NAMALWA (cell line): Measurements from ENCODE around the gene TC2N.
A peak's percentile ranks its signal among the peaks of the same experiment; 100 is the strongest.
"Not testable (repeated sequence)": the region's sequence is repeated elsewhere in the genome, so short reads cannot be mapped to it uniquely, and the experiment has no call there.

Source experiments
- DNase-seq: peaks from one replicate; pipeline ENCODE4 v3.0.0-alpha.2; 2015; ENCODE audit warnings: low spot score

The TC2N gene

DNA sequence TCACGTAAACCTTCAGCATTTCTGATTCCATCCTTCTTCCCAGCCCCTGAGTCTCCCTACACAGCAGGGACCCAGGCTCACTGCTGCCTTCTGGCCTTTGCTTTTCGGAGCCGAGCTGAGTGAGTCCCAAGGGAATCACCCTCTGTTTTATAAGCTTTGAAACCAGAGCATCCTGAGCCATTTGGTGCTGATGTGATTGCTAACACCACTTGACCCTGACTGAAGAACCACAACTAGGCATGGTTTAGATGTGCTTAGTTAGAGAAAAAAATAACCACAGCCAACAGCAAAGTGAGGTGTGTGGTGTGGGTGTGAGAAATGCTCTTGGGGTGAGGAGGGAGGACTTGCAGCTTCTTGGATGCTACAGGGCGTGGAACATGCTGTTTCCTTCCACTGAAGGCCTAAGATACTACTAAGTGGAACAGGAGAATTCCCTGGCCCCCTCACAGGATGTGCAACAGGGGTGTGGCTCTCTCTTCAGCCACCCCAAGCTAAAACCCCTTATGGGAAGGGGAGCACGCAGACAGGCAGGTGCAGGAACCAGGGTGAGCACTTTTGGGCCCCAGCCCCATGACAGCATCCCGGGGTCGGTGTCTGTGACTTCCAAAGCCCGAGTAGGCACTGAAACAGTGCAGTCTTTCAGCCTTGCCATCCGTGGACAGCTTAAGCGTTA, at the start of gene TC2N:
TSS of gene TC2N (minus strand) at position 221 of the 673 bp plus-strand sequence. CDS start 53,767 bp downstream, outside the sequence.
- DNase-seq = no peak

DNA sequence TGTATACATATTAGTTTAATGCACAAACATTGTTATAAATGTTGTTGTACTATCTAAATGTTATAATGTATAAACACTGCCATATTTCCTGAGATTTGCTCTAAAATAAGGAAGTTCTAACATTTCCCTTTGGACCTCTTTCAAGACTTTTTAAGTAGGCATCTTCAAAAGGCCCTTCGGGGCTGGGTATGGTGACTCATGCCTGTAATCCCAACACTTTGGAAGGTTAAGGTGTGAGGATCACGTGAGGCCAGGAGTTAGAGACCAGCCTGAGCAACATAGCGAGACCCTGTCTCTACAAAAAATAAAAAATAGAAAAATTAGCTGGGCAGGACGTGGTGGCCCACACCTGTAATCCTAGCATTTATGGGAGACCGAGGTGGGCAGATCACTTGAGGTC, 44.7 kb upstream of the TC2N start:
- no peak for DNase-seq

DNA sequence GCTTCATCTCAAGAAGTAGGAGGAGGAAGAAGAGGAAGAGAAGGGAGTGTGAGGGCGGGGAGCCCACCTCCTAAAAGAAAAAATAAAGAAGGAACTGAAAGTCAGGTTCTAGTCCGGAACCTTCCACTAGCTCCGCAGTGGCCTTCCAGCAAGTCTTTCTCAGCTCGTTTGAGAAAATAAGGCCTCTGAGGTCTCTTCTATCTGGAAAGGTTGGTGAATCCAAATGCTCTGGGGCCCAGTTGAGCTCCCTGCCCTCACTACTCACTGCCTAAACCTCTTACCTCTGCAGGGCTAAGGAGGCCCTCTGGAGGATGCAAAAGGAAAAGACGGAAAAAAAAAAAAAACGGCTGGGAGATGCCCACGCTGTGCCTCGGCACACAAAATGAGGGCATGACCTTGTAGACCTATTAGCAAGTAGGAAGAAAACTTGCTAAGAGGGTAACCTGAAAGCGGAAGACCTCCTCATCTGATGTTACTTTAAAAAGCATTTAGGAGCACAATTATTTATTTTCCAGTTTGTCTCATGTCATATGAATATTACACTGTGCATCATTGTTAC, 44.2 kb upstream of the TC2N start:
- peak; percentile 62 for DNase-seq

DNA sequence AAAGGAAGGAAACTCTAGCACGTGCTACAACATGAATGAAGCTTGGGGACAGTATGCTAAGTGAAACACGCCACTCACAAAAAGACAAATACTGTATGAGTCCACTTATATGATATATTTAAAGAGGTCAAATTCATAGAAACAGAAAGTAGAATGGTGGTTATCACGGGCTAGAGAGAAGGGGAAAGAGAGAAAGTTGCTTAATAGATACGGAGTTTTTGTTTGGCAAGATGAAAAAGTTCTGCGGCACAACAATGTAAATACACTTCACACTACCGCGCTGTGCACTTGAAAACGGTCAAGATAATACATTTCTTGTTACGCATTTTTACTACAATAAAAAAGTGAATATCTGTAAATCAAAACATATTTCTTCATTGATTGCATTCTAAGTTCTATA, 42.9 kb upstream of the TC2N start:
- no peak for DNase-seq

DNA sequence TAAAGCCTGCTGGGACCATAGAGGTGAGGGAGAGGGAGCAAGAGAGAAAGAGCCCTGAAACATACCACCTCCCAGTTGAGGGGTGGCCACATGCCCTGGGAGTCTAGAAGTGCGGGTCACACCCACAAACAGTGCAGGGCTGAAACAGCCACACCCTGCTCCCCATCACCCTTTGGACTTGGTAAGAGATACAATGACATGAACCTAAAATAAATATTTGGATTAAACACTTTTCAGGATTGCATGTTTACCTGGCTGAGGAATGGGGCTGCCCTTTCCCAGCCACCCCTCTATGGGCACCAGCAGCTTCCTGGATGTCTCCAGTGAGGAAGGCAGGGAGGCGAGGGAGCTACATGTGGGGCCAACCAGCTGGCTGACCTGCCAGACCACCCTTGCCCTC, 39.0 kb upstream of the TC2N start:
- DNase-seq = no peak

DNA sequence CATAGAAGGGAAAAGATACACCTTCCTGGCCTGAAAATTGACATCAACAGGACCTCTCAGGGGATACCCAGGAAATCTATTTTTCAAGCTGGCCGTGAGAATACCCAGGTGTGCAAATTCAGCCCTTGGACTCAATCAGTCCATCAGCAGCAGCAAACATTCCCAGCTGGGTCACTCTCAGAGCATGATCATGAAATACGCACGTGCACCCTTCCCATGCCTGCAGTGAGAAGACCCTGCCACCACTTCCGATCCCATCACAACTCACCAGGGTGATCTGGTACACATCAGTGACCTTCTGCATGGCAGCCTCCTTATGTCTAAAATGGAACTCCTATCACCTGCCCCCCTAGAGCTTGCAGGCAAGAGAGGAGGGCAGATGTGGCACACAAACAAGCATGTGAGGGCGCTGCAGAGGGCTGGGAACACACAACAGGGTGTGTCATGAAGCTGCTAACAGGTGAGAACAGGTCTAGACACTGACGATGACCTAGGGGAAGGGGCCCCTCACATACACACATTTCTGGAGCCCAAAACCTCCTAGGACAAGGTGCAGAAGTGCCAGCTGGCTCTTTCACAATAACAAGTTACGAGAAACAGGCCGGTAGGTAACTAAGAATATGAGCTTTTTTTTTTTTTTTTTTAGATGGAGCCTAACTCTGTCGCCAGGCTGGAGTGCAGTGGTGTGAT, 37.8 kb upstream of the TC2N start:
- DNase-seq = no peak

DNA sequence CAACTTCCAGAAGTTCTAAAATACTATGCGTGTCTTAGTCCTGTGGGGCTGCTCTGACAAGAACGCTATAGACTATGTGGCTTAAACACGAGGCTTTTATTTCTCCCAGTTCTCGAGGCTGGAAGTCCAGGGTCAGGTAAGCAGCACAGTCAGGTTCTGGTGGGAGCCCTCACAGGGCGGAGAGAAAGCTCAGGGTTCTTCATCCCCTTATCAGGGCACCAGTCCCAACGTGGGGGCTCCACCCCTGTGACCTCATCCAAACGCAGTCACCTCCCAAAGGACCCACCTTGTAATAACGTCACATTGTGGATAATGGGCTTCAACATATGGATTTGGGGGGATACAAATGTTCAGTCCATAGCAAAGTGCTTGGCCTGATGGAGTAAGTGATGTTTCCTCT, 37.1 kb upstream of the TC2N start:
- no peak for DNase-seq

DNA sequence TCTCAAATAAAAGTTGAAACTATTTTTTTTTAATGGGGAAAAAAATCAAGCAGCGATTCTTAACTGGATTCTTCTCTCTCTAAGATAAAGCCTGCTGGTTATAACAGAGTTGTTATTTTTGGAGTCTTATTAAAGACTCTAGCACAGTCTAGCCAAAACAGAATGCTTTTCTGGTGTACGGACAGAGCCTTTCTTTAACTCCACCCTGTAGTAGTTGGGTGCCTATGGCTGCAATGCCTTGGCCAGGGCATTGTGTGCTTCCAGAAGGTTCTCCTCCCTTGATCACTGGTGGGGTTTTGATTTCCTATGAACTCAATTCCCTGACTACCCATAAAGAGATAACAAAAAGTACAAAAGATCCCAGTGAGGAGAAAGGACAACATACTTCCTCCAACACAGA, 35.7 kb upstream of the TC2N start:
- DNase-seq = no peak

DNA sequence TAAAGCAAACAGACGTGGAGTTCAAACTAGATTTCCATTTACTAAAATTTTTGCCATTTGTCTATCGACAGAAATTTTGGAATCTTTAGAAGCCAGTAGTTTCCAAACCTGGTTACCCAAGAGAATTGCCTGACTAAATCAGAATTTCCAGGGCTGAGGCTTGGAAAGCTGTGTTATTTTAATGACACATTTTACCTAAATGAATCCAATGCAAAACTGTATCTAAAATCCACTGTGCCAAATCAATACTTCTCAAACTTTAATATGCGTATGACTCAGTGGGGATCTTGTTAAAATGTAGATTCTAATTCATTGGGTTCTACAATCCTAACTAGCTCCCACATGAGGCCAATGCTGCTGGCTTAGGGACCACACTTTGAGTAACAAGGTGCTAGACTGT, 35.0 kb upstream of the TC2N start:
- no peak for DNase-seq

DNA sequence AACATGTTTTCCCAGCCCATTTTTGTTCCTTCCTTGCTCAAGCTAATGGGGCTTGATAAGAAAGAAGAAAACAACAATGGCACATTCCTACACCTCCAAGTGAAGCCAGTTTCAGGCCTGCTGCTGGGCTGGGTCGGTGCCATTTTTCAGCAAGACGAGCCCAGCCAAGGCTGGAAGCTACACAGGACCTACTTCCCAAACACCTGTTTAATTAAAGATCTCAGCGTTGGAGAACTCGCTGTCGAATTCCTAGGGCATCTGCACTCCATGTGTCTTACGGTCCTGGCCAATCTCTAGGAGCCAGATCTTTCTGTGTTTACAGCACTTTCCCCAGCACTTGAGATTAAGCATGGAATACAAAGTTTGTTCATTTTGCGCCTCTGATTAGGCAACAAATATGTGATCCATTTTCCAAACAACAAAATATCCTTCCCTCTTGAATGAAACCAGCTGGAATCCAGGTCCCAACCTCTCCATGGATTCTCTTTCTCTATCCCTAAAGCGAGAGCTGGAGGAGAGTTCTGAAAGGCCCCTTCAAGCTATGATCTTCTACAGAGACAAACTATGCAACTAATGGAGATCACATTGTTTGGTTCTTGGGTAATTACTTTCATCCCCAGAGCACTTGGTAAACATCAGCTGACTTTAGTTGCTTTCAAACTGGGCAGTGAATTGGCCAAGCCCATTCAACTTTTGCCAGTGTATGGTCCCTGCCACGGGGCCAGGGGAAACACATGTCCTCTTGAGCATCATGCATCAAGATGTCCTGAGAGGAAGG, 34.3 kb upstream of the TC2N start:
- no peak for DNase-seq

DNA sequence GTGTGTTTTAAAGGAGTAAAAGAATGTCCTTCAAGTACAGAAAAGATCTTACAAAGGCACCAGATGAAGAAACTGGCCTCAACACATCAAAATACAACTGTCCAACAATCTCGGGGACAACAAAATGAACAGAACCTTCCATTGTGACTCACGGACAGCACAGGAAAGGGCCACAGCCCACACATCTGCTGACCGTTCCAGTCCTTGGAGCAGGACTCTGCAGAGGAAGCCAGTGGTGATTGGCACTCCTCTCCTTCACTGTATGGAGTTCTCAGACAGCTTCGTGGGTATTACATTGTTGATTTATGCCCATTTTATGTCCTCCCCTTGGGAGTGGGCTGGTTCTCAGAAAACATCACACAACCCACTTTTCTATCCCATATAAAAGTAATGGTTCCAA, 32.5 kb upstream of the TC2N start:
- DNase-seq = no peak

DNA sequence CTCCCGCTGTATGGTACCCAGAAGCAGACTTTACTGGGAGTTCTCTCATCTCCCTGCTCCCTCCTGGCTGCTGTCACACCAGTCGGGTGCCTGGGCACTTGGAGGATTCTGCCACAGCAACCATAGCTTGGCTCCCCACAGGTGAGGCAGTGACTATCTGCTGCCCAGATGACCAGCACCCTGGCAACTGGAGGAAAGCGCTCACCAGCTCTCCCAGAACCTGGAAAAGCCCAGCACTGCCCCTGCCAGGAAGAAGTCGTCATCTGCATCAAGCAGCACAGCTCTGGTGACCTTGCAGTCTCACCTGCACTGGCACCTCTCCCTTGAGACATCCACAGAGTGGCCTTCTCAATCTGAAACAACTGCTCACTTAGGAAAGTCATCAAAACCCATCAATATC, 31.9 kb upstream of the TC2N start:
- DNase-seq = no peak

DNA sequence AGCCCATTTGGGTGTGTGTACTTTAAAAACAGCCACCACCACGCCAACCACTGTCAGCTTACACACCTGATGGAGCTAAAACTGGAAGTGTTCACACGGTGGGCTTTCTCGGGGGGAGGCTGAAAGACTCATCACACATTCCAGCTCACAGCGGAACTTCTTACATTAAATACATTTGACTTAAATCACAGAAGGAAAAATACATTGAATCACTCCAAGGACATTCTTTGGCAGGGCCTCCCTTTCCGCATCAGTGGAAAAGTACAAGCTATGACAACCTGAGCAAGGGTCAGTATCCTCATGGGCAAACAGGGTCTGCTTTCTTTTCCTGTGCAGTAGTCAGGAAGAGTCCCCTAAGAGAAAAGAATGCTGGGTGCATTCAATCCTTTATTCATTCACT, 31.0 kb upstream of the TC2N start:
- no peak for DNase-seq

DNA sequence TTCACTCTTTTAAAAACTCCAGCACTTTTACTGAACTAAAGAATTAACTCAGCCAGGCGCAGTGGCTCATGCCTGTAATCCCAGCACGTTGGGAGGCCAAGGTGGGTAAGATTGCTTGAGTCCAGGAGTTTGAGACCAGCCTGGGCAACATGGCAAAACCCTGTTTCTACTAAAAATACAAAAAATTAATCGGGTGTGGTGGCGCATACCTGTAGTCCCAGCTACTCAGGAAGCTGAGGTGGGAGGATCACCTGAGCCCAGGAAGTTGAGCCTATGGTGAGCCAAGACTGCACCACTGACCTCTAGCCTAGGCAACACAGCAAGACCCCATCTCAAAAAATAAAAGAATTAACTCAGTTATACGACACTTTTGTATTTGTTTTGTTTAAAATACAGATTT, 30.4 kb upstream of the TC2N start:
- DNase-seq = not testable (repeated sequence)

DNA sequence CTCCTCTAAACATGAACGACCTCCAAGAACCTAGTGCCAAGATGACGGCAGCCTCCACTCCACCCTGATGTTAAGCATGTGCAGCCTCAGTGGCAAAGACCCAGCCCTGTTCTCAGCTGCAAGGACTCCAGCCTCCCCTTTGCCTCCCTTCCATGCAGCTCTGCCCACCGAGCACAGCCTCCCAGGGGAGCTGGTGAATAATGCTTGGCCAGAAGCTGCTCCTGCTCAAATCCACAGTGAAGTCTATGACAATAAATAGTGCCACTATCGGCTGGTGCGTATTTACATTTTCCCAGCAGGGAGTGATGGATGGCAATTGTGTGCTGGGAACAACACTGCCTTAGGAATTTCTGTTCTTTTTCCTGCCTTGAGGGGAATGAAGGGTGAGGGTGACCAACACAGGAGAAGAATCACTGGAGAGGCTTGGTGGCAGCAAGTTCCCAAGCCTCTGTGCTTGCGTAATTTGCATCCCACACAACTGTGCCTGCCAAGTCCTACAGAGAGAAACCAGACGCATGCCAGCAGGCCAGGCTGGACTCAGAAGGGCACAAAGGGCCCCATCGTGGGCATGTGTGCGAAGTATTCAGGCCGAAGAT, 29.9 kb upstream of the TC2N start:
- no peak for DNase-seq

DNA sequence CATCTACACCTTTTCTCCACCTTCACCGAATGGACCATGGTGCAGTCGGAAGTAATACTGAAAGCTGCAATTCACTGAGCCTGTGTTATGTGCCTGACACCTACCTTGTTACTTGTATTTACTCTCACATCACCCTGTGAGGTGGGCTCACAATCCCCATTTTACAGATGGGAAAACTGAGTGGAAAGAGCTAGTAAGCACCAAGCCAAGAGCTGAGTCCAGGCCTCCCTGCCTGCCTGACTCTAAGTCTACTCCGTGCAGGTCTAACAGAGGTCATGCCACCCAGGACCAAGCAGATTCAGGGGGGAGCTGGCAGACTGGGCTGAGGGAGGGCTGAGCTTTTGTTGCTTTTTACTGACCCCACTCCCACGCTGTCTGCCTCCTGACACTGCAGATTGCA, 29.1 kb upstream of the TC2N start:
- no peak for DNase-seq

DNA sequence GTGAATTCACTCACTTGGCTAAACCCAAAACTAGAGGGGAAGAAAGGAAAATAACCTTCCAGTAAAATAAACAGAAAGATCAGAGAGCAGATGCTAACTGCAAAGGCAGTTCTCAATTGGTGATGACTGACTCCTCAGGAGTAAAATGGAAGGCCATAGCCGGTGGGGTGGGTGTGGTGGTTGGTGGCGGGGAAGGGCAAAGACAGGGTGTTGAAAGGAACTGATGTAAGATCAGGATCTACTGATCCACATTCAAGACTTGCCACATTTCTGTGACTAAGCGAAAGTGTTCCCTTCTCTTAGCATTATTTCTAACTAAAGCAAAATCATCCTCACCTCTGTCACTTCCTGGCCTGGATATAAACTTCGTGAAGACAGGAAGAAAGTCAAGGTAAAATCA, 26.3 kb upstream of the TC2N start:
- DNase-seq = no peak

DNA sequence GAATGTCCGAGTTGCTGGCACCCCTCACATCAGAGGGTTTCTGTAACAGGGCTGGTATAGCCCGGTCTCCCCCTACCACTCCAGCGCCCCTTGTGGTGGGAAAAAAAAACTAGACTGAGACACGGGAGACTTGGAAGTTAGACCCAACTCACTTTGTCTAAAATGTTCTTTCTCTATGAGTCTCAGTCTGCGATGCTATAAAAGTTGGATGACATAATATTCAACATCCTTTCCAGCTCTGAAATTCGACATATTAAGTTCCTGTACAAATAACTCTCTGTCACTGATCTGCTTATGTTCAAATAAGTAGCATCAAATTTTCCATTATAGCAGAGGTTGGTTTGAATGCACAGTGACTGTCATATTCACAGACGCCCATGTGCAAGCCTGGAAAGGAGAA, 25.7 kb upstream of the TC2N start:
- DNase-seq = peak; percentile 70

DNA sequence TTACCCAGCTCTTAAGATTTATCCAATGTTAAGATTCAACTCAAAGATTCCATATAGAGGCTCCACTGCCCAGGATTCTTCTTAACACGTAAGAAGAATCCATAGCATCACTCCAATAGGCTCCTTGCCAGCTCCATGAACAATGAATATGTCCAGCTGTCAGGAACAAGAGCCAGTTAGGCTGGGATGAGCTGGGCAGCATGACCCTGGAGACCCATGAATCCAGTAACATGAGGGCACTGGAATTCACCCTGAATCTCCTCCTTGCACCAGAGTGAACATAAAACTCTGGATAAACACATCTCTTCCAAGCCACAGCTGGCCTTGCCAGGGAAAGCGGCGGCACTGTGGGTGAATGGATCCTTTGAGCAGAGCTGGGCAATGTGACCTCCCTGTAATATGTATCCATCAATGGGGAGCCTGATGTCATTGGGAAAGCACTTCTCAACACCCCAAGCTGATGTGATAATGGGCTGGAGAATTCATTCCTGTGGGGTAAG, 24.4 kb upstream of the TC2N start:
- DNase-seq = no peak

DNA sequence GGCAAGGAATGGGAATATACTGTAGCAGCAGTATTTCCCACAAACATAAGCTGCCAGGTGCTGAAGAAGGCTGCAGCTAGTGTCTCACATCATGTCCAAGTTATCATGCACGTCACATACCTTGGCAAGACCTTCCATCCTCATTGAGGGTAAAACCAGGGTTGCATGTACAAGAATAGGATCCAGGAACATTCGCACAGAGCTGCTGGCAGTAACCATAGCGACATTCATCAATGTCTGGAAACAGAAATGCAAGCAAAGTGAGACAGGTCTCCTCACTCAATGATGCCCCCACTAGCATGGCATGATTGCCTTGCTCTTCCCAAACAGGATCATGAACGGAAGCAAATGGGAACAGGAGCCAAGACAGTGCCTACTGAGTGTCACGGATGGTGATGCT, 23.8 kb upstream of the TC2N start:
- DNase-seq = no peak

DNA sequence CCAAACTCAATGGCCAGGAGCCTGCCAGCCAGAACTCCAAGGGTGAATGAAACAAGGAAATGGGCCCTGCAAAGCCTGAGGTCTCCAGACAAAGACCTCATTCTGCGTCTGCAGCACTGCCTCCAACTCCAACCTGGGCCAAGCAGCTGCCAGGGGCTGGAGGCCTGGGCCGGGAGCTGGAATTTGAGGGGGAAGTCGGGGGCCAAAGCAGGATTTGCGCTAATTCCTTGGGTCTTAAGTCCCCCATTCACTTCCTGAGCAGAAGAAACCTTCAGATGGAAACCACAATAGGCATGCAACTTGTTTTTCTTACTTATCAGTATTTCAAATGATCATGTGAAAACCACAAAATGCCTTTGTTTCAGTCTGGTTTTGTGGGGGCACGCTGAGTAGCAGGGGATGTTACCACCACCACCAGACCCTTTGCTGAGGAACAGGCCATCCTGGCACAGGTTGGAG, 23.0 kb upstream of the TC2N start:
- DNase-seq = no peak

DNA sequence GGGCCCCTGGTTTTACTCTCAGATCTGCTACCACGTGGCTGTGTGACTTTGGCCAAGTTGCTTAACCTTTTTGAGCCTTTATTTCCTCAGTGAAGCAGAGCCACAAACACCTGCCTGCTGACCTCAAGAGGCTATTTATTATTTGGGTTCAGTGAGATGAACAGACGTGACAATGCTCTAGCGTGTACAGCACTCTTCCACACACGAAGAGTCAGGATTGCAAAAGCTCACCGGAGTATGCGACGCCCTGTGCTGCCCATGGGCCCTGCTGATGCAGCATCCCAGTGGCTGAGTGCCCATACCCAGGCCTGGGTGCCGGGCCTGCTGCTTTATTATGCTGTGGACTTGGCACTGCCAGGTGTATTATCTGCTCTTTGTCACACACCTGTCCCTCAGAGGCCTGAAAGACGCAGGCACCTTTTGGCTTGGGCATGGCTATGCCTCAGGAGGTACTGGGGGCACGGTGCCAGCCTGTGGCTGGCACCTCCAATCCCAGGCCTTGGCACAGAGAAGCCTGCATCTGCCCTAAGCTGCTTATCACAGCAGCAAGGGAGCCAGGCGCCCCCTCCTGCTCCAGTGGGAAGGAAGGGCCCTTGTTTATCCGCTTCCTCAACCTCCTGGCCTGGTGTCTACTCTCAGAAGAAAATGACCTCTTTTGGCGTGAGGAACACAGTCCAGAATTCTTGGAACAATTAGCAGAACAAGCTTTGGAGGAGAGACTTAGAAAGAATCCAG, 22.3 kb upstream of the TC2N start:
- no peak for DNase-seq
